NCI-H2171 treated with DMSO at 0.1 percent for 48 hours (cell line): ENCODE measurements around the gene CCDC134.
A peak's percentile ranks its signal among the peaks of the same experiment; 100 is the strongest.

Experiments used
- DNase-seq: peaks from one replicate; lab custom pipeline; 2025; lab: John Stamatoyannopoulos, UW

Gene CCDC134

DNA sequence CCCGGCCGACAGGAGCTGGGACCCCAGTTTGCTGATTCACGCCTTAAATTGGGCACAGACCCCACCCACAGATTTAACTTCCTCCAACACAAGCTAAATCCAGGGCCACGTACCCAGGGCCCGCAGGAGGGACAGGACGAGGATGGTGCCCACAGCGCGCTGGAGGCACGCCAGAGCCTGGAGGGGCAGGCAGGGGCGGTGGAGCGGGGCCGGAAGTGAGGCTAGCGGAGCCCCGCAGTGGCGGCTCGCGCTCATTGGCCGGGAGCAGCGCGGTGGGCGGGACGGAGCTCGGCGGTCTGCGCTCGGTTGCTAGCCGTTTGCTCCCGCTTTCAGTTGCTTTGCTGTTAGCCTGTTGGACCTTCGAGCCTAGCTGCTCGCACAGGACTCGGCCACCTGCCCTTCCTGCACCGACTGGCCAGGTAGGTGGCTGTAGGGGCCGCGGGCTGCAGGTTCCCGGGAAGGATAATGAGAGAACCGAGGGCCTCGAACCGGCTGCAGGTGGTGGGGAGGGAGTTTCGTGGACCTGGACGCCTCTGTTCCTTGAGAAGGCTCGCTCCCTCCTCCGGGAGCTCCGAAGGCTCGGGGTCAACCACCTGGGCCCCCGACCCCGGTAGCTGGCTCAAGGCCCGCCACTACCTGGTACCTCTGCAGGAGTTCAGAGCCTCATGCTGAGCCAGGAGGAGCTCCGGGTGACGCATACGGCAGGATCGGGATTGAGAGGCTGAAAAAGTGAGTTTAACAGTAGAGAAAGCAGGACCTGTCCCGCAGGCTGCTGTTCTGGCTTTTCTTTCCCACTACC is at the start of gene CCDC134:
TSS of gene CCDC134 (plus strand) at position 332 of the 799 bp plus-strand sequence. CDS start 8,212 bp downstream, outside the sequence.
- DNase-seq = peak; percentile 86

DNA sequence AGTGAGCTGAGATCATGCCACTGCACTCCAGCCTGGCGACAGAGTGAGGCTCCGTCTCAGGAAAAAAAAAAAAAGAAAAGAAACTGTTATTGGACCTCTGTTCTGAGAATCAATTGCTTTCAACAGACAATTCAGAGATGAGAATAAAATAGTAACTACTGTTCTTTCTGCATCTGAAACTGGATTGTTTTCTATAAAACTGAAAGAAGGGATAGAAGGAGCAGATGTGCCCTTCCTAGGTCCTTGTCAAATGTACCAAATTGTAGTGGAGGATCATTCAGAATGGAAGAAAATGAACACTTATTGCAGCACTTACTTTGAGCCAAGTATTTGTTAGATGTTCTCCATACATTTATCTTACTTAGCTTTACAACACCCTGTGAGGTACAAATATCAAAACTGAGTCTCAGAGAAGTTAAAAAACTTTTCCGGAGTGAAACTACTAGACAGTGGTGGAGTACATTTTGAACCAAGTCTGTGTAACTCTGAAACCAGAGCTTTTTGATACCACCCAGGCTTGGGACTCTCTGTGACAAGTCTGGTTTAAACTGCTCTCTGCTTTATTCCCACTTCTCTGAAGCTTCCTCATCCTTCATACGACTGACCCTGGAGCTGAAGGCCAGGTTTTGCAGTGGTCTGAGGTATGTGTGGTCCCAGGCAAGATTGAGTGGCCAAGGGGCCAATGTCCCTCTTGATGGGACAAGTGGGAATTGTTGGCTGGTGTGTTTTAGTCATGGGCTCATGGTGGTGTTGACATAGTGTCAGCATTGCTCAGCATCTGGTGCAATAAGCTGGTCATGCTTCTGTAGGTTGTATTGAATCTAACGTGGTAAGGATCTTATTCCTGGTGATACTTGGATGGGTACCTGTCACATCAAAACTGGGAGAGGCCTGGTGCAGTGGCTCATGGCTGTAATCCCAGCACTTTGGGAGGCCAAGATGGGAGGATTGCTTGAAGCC is 48.2 kb upstream of the CCDC134 start:
- DNase-seq = no peak

DNA sequence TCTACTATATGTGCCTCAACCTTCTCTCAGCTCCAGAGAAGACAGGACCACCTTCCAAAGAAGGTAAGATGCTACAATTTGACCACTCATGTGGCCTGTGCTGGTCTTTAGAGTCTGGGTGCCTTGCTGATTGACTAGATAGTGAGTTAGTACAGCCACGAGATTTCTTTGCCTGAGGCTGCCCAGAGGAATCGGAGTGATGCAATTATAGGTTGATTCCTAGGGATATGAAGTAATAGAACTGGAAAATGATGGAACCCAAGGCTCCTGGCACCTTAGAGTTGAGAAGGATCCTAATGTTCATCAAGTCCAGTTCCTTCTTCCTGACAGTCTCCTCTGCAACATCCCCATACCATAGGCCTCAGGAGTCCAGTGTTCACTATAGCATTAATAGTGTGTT is 46.5 kb upstream of the CCDC134 start:
- DNase-seq = no peak

DNA sequence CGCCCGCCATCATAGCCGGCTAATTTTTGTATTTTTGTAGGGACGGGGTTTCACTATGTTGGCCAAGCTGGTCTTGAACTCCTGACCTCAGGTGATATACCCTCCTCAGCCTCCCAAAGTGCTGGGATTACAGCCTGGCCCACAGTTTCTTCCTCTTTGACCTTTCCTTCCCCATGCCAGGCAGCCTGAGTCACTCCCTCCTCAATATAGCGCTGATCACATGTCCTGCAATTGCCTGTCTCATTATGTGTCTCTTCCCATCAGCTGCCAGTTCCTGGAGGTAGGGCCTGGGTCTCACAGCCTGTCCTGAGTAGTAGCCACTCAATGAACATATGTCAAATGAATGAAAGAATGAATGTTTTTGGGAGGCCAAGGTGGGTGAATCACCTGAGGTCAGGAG is 43.0 kb upstream of the CCDC134 start:
- DNase-seq = no peak

DNA sequence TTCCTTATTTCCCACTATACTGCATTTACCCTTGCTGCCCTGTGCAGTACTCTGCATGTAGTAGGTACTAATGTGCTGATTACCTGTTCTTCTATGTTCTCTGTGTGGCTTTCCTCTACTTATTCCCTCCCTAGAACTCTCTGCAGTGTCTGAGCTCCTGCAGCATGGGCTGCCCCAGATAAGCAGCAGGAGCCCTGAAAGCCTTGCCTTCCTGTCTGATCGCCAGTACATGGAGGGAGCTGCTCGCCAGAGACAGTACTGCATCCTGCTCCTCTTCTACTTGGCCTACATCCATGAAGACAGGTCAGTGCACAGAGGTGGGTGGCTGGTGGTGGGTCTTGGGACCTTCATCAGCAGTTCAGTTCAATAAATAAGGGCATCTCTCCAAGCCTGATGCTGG is 42.2 kb upstream of the CCDC134 start:
- no peak for DNase-seq

DNA sequence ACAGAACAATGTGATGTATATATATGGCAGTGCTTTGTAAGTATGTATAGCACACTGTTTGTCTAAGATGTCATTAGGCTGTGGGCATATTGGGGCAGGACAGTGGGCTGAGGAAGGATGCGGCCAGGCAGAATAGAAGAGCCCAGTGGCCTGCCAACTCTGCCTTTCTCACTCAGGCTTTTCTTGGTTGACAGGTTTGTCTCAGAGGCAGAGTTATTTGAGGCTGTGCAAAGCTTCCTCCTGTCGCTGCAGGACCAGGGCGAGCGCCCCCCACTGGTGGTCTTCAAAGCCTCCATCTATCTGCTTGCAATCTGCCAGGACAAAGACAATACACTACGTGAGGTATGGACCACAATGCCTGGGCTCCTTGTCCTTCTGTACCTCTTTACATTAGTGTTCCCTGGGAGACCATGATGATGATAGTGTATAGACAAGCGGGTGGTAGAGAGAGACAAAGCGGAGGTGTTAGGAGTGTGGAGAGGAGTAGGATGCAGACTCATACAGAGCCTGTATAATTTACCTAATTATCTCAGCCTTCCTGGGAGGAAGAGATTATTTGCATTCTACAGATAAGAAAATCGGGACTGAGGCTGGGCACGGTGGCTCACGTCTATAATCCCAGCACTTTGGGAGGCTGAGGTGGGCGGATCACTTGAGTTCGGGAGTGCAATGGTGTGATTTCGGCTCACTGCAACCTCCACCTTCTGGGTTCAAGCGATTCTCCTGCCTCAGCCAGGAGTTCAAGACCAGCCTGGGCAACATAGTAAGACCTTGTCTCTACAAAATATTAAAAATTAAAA is 37.3 kb upstream of the CCDC134 start:
- DNase-seq = no peak

DNA sequence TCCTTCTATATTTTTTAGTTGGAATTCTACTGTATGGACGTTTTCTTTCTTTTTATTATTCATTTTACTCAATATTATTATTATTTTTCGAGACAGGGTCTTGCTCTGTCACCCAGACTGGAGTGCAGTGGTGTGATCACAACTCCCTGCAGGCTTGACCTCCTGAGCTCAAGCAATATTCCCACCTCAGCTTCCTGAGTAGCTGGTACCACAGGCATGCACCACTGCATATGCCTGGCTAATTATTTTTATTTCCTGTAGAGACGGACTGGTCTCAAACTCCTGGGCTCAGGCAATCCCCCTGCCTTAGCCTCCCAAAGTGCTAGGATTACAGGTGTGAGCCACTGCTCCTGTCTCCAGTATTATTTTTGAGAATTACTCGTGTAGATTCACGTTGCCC is 34.0 kb upstream of the CCDC134 start:
- DNase-seq = no peak

DNA sequence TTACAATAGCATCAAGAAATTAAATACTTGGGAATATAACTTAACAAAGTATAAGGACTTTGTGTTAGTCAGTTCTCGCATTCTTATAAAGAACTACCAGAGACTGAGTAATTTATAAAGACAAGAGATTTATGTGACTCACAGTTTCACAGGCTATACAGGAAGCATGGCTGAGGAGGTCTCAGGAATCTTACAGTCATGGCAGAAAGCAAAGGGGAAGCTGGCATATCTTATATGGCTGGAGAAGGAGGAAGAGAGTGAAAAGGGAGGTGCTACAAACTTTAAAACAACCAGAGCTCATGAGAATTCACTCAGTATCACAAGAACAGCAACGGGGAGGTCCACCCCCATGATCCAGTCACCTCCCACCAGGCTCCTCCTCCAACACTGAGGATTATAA is 32.0 kb upstream of the CCDC134 start:
- DNase-seq = no peak

DNA sequence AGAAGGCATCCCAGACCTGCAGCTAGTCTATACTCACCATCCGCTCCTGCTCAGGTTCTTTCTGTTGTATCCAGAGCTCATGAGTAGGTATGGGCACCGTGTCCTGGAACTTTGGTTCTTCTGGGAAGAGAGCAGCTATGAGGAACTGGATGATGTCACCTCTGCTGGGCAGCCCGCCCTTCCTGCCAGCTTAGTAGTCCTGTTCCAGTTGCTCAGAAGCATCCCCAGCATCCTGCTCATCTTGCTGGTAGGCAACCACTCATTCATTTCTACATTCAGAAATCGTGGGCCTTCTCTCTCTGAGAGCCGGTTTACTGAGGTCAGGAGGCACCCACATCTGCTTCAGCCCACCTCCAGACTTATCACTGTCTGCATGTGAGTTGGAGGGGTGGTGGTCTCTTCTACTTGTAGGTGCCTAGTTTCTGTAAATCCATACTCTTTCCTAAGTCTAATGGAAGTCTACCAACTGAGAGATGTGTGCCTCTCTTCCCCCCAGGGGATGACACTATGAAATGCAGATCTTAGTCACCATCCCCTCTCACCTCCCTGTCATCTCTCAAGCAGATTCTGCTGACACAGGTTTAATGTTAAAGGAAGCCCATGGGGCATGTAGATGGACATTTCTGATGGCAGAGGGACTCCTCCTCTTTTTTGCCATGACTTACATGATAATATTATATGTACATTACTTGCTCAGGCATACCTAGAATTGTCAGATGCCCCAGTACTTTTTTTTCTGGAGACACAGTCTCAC is 29.6 kb upstream of the CCDC134 start:
- no peak for DNase-seq

DNA sequence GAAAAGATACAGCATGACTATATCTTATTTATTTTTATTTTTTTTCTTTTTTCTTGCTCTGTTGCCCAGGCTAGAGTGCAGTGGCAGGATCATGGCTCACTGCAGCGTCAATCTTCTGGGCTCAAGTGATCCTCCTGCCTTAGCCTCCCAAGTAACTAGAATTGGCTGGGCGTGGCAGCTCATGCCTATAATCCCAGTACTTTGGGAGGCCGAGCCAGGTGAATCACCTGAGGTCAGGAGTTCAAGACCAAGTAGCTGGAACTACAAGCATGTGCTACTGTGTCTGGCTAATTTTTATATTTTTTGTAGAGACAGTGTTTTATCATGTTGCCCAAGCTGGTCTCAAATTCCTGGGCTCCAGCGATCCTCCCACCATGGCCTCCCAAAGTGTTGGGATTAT is 28.3 kb upstream of the CCDC134 start:
- no peak for DNase-seq

DNA sequence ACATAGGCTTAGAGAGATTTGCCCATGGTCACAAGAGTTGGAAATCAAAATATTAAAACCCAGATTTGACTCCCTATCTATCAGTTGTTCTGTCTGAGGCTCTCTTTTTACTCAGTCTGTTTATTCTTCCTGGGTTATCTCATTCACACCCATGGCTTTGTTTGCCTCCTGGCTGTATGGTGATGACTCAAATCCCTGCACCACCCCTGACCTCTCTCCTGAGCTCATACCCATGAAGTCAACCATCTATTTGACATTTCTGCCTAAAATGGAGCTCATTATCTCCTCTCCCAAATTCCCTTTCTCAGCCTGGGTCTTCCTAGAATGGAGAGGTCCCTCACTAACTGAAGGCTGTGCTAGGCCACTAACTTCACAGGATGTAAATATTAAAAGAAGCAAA is 27.8 kb upstream of the CCDC134 start:
- DNase-seq = no peak

DNA sequence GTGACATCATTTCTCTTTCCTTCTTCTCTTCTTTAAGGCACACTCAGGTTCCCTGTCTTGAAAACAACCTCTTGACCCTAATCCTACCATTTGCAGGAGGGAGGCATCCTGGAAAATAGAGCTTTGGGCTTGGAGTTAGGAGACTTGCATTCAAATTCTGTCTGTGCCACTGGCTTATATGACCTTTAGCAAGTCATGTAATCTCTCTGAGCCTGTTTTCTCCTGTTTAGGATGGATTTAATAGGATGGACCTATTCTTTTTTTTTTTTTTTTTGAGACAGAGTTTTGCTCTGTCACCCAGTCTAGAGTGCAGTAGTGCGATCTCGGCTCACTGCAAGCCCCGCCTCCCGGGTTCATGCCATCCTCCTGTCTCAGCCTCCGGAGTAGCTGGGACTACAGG is 25.1 kb upstream of the CCDC134 start:
- DNase-seq = no peak

DNA sequence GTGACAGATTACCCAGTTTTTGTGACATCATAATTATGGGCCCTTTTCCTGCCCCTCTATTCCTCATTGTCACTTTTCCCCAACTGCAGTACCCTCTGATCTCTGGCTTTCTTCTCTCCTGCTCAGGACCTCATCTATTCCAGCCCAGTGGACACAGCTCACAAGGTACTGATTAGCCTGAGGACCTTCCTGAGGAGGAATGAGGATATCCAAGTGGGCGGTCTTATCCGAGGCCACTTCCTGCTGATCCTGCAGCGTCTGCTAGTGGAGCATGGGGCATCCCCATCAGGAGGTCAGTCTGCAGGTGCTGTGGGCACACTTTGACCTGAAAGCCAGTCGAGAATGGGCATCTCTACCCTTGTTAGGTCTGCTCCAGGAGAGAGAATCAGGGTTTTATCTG is 24.5 kb upstream of the CCDC134 start:
- DNase-seq = no peak

DNA sequence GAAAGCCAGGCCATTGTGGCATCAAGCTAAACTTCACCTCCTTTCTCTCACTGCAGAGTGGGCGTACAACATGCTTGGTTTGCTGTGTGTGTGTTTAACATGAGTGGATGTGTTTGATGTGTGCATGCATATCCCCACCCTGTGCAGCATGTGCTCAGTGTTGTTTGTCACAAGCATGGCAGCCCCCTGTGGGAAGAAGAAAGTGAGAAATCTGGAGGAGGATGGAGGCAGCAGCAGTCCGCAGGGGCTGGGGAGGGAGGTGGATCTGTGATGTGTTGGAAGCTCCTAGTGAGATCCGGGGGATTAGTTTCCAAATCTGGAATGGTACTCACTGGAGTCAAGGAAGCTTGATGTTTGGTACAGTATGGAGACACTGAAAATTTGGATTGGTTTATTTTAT is 24.1 kb upstream of the CCDC134 start:
- DNase-seq = no peak

DNA sequence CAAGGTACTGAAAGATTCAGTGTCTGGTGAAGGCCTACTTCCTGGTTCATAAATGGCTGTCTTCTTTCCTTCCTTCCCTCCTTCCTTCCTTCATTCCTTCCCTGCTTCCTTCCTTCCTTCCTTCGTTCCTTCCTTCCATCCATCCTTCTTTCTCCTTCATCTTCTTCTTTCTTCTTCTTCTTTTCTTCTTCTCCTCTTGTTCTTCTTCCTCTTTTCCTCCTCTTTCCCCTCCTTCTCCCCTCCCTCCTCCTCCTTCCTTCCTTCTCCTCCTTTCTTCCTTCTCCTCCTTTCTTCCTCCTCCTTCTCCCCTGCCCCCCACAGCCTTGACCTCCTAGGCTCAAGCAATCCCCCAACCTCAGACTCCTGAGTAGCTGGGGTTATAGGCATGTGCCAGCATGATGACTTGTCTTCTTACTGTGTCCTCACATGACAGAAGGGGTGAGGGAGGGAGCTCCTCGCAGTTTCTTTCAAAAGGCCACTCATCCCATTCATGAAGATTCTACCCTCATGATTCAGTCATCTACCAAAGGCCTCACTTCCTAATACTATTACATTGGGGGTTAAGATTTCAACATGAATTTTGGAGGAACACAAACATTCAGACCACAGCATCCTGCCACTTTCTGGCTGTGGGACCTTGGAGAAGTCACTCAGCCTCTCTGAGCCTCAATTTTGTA is 22.6 kb upstream of the CCDC134 start:
- no peak for DNase-seq

DNA sequence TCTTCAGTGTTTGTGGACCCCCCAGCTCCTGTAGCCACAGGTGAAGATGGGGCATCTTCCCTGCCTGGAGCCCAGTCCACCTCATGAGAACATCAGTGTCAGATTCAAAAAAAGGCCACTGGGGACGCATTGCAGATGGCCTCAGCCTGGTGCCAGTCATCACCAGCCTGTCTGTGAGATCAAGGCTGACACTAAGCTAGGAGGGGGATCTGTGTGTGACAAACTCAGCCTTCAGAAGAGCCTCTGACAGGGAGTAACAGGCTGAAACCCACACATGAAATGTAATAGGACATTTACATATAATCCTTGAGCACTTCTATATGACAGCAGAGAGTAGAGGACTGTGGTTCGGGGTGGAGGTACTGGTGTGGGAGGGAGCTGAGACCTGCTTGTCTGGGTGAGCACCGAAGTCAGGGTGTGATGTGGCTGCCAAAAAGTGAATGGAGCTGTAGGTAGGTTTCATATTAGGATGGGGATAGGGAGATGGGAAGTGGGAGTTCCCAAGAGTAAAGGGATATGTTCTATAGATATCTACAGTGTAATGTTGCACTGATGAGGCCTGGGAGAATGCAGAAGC is 20.5 kb upstream of the CCDC134 start:
- no peak for DNase-seq

DNA sequence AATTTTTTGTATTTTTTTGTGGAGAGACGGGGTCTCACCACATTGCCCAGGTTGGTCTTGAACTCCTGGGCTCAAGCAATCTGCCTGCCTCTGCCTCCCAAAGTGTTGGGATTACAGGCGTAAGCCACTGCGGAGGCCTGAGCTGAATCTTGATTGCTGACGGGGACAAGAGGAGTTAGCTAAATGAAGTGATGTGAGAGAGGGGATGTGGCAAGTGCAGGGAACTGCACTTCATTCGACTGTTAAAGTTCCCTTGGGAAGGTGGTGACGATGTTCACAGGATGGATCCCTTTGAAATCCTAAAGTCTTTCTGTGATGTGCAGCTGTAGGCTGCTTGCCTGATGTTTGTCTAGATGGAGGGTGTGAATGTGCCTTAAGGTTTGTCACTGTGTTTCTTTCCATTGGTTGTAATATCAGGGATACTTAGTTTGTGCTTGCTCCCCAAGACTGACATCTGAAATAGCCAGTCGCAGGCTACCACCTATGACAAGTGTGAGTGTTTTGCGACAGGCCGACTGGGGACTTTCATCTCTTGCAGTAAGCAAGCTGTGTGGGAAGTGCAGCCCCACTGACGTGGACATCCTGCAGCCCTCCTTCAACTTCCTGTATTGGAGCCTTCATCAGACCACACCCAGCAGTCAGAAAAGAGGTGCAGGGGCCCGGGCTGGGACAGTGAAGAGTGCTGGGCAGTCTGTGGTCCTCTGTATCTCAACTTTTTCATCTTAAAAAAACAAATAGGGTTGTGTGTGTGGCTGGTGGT is 19.6 kb upstream of the CCDC134 start:
- DNase-seq = no peak

DNA sequence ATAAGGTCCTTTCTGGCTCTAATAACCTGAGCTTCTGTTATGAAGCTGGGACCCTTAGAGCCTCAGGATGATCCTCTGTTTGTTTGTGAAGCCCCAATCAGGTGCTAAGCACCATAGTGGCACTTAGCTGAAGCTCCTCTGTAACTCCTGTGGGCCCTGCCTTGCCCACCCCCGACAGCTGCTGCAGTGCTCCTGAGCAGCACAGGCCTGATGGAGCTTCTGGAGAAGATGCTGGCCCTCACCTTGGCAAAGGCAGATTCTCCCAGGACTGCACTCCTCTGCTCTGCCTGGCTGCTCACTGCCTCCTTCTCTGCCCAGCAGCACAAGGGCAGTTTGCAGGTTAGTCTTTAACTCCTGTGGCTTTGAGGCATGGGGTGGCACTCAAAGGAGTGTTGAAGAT is 19.0 kb upstream of the CCDC134 start:
- no peak for DNase-seq

DNA sequence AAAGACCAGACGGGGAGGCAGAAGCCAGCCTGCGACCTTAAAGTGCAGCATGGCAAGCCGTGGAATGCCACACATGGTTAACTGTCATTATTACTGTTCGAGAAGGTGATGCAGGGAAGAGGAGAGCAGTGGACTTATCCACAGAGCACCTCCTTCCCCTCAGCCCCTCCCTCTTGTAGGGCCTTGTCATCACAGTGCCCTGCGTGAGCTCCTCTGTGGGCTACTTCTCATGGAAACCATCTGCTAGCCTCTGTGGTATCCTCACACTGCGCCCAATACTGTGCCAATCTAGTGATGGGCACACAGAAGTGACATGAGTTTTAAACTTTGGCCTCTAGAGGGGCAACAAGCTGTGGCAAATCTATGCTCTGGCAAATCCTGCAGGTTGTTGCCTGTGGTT is 18.2 kb upstream of the CCDC134 start:
- no peak for DNase-seq

DNA sequence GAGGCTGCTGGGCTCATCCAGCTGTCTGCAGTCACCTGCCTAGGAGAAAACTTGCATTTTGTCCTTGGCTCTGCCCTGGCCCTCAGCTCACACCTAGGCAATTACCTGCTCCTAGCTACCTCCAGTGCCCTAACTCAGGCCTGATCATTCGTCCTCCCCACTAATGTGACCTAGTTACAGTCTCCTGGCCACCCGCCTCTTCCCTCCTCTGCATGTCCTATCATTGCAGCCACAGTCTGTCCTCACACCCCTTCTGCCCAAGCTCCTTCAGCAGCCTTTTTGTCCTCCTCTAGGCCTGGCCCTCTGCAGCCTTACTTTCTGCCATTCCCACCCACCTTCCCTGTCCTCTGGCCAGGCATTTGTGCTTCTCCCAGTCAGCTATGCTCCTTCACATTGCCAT is 17.7 kb upstream of the CCDC134 start:
- no peak for DNase-seq
